GM18858 (cell line): Measurements from ENCODE around the gene COL6A3.
"Not testable (repeated sequence)": the region's sequence is repeated elsewhere in the genome, so short reads cannot be mapped to it uniquely, and the experiment has no call there.

Experiments
- ATAC-seq: cut with Tn5 transposase; IDR thresholded peaks from one replicate; pipeline ENCODE4 v1.9.1; 2021; ENCODE audit not compliant: unreplicated experiment

Gene COL6A3

GRCh38 chr2:237384672-237385020 lies 29.3 kb downstream of the COL6A3 start:
- no peak for ATAC-seq

GRCh38 chr2:237383991-237384671 lies 29.8 kb downstream of the COL6A3 start:
- no peak for ATAC-seq

GRCh38 chr2:237380768-237381167 lies 33.2 kb downstream of the COL6A3 start:
- ATAC-seq = no peak

GRCh38 chr2:237379636-237380035 lies 34.3 kb downstream of the COL6A3 start:
- no peak for ATAC-seq

GRCh38 chr2:237378650-237379049 lies 35.3 kb downstream of the COL6A3 start:
- ATAC-seq = no peak

GRCh38 chr2:237374284-237375060 lies 39.5 kb downstream of the COL6A3 start:
- no peak for ATAC-seq

- ATAC-seq = no peak
These were observed 42.1 kb downstream of the COL6A3 start for GRCh38 chr2:237371856-237372255.

- no peak for ATAC-seq
These were observed 48.3 kb downstream of the COL6A3 start for GRCh38 chr2:237365671-237366070.

- no peak for ATAC-seq
These were observed 49.3 kb downstream of the COL6A3 start for GRCh38 chr2:237364655-237365054.

- ATAC-seq = no peak
These were observed 52.6 kb downstream of the COL6A3 start for GRCh38 chr2:237361194-237362004.

- ATAC-seq = no peak
These were observed 53.8 kb downstream of the COL6A3 start for GRCh38 chr2:237359894-237360780.

GRCh38 chr2:237359518-237359840 lies 54.5 kb downstream of the COL6A3 start:
- ATAC-seq = no peak

- no peak for ATAC-seq
These were observed 55.0 kb downstream of the COL6A3 start for GRCh38 chr2:237358721-237359517.

GRCh38 chr2:237355701-237356100 lies 58.3 kb downstream of the COL6A3 start:
- ATAC-seq = no peak

- ATAC-seq = no peak
These were observed 59.1 kb downstream of the COL6A3 start for GRCh38 chr2:237354892-237355291.

- not testable (repeated sequence) for ATAC-seq
These were observed 59.8 kb downstream of the COL6A3 start for GRCh38 chr2:237354172-237354571.

- ATAC-seq = no peak
These were observed 60.7 kb downstream of the COL6A3 start for GRCh38 chr2:237353215-237353614.

- ATAC-seq = no peak
These were observed 61.6 kb downstream of the COL6A3 start for GRCh38 chr2:237352279-237352845.

- ATAC-seq = no peak
These were observed 62.2 kb downstream of the COL6A3 start for GRCh38 chr2:237351796-237352195.

- no peak for ATAC-seq
These were observed 62.9 kb downstream of the COL6A3 start for GRCh38 chr2:237351046-237351445.
